GM21390 (cell line): ENCODE data around the gene ITPA.

Source experiments
- ATAC-seq: cut with Tn5 transposase; IDR thresholded peaks from one replicate; pipeline ENCODE4 v1.9.1; 2021; ENCODE audit not compliant: unreplicated experiment

ITPA gene

GRCh38 chr20:3243718-3244358 lies 34.5 kb downstream of the ITPA start:
- ATAC-seq = no peak

- no peak for ATAC-seq
These were observed 35.3 kb downstream of the ITPA start for GRCh38 chr20:3244613-3245012.

- no peak for ATAC-seq
These were observed 35.9 kb downstream of the ITPA start for GRCh38 chr20:3245156-3245555.

GRCh38 chr20:3245711-3246110 lies 36.4 kb downstream of the ITPA start:
- ATAC-seq = no peak

- ATAC-seq = no peak
These were observed 37.4 kb downstream of the ITPA start for GRCh38 chr20:3246682-3247081.

GRCh38 chr20:3247638-3248037 lies 38.3 kb downstream of the ITPA start:
- ATAC-seq = no peak

GRCh38 chr20:3248167-3248992 lies 39.1 kb downstream of the ITPA start:
- no peak for ATAC-seq

- ATAC-seq = no peak
These were observed 39.7 kb downstream of the ITPA start for GRCh38 chr20:3248993-3249347.

- no peak for ATAC-seq
These were observed 40.8 kb downstream of the ITPA start for GRCh38 chr20:3250091-3250504.

GRCh38 chr20:3251806-3252205 lies 42.5 kb downstream of the ITPA start:
- no peak for ATAC-seq

- no peak for ATAC-seq
These were observed 46.4 kb downstream of the ITPA start for GRCh38 chr20:3255728-3256127.

- no peak for ATAC-seq
These were observed 49.1 kb downstream of the ITPA start for GRCh38 chr20:3258429-3258828.

GRCh38 chr20:3262566-3262965 lies 53.3 kb downstream of the ITPA start:
- ATAC-seq = no peak

- ATAC-seq = no peak
These were observed 60.8 kb downstream of the ITPA start for GRCh38 chr20:3270051-3270450.

- no peak for ATAC-seq
These were observed 64.1 kb downstream of the ITPA start for GRCh38 chr20:3273371-3273770.
